Superior temporal gyrus (tissue), 1 donor: Measurements from ENCODE around the gene LPP.
"Not testable (repeated sequence)": the region's sequence is repeated elsewhere in the genome, so short reads cannot be mapped to it uniquely, and the experiment has no call there.

ENCODE experiments used
- DNase-seq: peaks from one replicate; pipeline ENCODE4 v3.0.0-alpha.2; 2016; ENCODE audit errors: extremely low spot score

Gene LPP

GRCh38 chr3:188701485-188701969 is 547.6 kb downstream of the LPP start:
- no peak for DNase-seq

- DNase-seq, result not testable (repeated sequence)
Observed at GRCh38 chr3:188702028-188702427, 548.1 kb downstream of the LPP start.

GRCh38 chr3:188706176-188706575 is 552.2 kb downstream of the LPP start:
- no peak for DNase-seq

GRCh38 chr3:188706599-188706998 is 552.6 kb downstream of the LPP start:
- DNase-seq, result no peak

- no peak for DNase-seq
Observed at GRCh38 chr3:188707381-188708288, 553.7 kb downstream of the LPP start.

- DNase-seq, result no peak
Observed at GRCh38 chr3:188711881-188712247, 557.9 kb downstream of the LPP start.

GRCh38 chr3:188712248-188712924 is 558.4 kb downstream of the LPP start:
- no peak for DNase-seq

GRCh38 chr3:188712991-188713390 is 559.0 kb downstream of the LPP start:
- no peak for DNase-seq

- DNase-seq, result no peak
Observed at GRCh38 chr3:188719545-188719944, 565.6 kb downstream of the LPP start.

- no peak for DNase-seq
Observed at GRCh38 chr3:188720215-188720614, 566.3 kb downstream of the LPP start.

- DNase-seq, result no peak
Observed at GRCh38 chr3:188720636-188721035, 566.7 kb downstream of the LPP start.

- no peak for DNase-seq
Observed at GRCh38 chr3:188721312-188721711, 567.4 kb downstream of the LPP start.

- DNase-seq, result no peak
Observed at GRCh38 chr3:188721990-188722389, 568.0 kb downstream of the LPP start.

- DNase-seq, result no peak
Observed at GRCh38 chr3:188722963-188723362, 569.0 kb downstream of the LPP start.

- DNase-seq, result no peak
Observed at GRCh38 chr3:188727052-188727451, 573.1 kb downstream of the LPP start.

GRCh38 chr3:188728371-188728896 is 574.5 kb downstream of the LPP start:
- no peak for DNase-seq

GRCh38 chr3:188729422-188729821 is 575.5 kb downstream of the LPP start:
- no peak for DNase-seq

GRCh38 chr3:188734395-188734794 is 580.4 kb downstream of the LPP start:
- peak; percentile 22 for DNase-seq

GRCh38 chr3:188739511-188739910 is 585.6 kb downstream of the LPP start:
- no peak for DNase-seq

GRCh38 chr3:188740010-188740409 is 586.1 kb downstream of the LPP start:
- no peak for DNase-seq

- no peak for DNase-seq
Observed at GRCh38 chr3:188742755-188743550, 589.0 kb downstream of the LPP start.

GRCh38 chr3:188744166-188744565 is 590.2 kb downstream of the LPP start:
- DNase-seq, result no peak
